HEK293 (cell line): Measurements from ENCODE around the gene CIITA.
A peak's percentile ranks its signal among the peaks of the same experiment; 100 is the strongest.
"Not testable (repeated sequence)": the region's sequence is repeated elsewhere in the genome, so short reads cannot be mapped to it uniquely, and the experiment has no call there.

Experiments
- CTCF ChIA-PET: fragments of 350-600 bp; formaldehyde crosslinking; extraction: SDS; loops from one replicate; lab custom pipeline; 2021; ENCODE audit warnings: antibody characterized with exemption; lab: Yijun Ruan, JAX
- POLR2A ChIA-PET: fragments of 300-600 bp; formaldehyde crosslinking; extraction: SDS; loops from one replicate; lab custom pipeline; 2020; ENCODE audit warnings: antibody characterized with exemption, inconsistent platforms; lab: Yijun Ruan, JAX
- H3K27ac ChIP-seq: fragments of 200-500 bp; sonication (Bioruptor generic); 2 replicates; pipeline ENCODE4 v1.5.1; 2014; ENCODE audit warnings: low read depth, low read length, control low read depth, inconsistent platforms; ENCODE audit errors: extremely low read depth
- H3K36me3 ChIP-seq, 2 experiments: fragments of 200-500 bp in 1 of 2; sonication (Bioruptor generic) in 1 of 2; 1 replicate in 1 of 2; 2 replicates in 1 of 2; pipeline ENCODE4 v1.5.1; 2014 to 2017; ENCODE audit warnings: inconsistent platforms in 2 of 2, low read length in 2 of 2; ENCODE audit not compliant: control insufficient read depth in 2 of 2, insufficient read depth in 1 of 2
- H3K4me1 ChIP-seq: fragments of 200-500 bp; sonication (Bioruptor generic); 2 replicates; pipeline ENCODE4 v1.5.1; 2014; ENCODE audit warnings: mild to moderate bottlenecking, low read length, inconsistent platforms; ENCODE audit not compliant: control insufficient read depth, insufficient read depth
- H3K4me3 ChIP-seq: 2 replicates; pipeline ENCODE4 v1.5.1; 2011; ENCODE audit warnings: low read depth, mild to moderate bottlenecking, control low read depth, low read length, moderate library complexity
- H3K9me3 ChIP-seq: fragments of 200-500 bp; sonication (Bioruptor generic); 2 replicates; pipeline ENCODE4 v1.5.1; 2014; ENCODE audit warnings: low read depth, low read length, inconsistent platforms; ENCODE audit not compliant: control insufficient read depth, insufficient read depth
- HOXA7 ChIP-seq: sonication (generic); formaldehyde crosslinking; IDR thresholded peaks from 2 replicates; pipeline ENCODE4 v1.8.1; 2022; ENCODE audit warnings: missing genetic modification reagents, borderline replicate concordance
- HOXC10 ChIP-seq: sonication (generic); formaldehyde crosslinking; IDR thresholded peaks from 2 replicates; pipeline ENCODE4 v1.8.1; 2023; ENCODE audit warnings: mild to moderate bottlenecking, missing genetic modification reagents
- SP3 ChIP-seq: fragments of 450-650 bp; formaldehyde crosslinking; IDR thresholded peaks from 2 replicates; pipeline ENCODE4 v1.5.1; 2016; ENCODE audit warnings: missing biosample characterization, missing genetic modification characterization
- SP7 ChIP-seq: fragments of 450-650 bp; formaldehyde crosslinking; IDR thresholded peaks from 2 replicates; pipeline ENCODE4 v1.5.1; 2016; ENCODE audit warnings: missing biosample characterization, missing genetic modification characterization
- YY2 ChIP-seq: fragments of 450-650 bp; formaldehyde crosslinking; IDR thresholded peaks from 2 replicates; pipeline ENCODE4 v1.5.1; 2016; ENCODE audit warnings: missing biosample characterization, missing genetic modification characterization
- ZBTB20 ChIP-seq: fragments of 450-650 bp; formaldehyde crosslinking; IDR thresholded peaks from 2 replicates; pipeline ENCODE4 v1.5.1; 2016; ENCODE audit warnings: missing biosample characterization, missing genetic modification characterization
- ZNF202 ChIP-seq: fragments of 450-650 bp; formaldehyde crosslinking; IDR thresholded peaks from 2 replicates; pipeline ENCODE4 v1.5.1; 2016; ENCODE audit warnings: missing biosample characterization, missing genetic modification characterization, borderline replicate concordance
- ZNF221 ChIP-seq: fragments of 450-650 bp; formaldehyde crosslinking; IDR thresholded peaks from 2 replicates; pipeline ENCODE4 v1.5.1; 2017; ENCODE audit warnings: missing biosample characterization, missing genetic modification characterization, borderline replicate concordance
- ZNF24 ChIP-seq: fragments of 450-650 bp; formaldehyde crosslinking; IDR thresholded peaks from 2 replicates; pipeline ENCODE4 v1.5.1; 2016; ENCODE audit warnings: missing biosample characterization, missing genetic modification characterization
- ZNF274 ChIP-seq, 2 experiments: fragments of 200-500 bp in 1 of 2; fragments of 450-650 bp in 1 of 2; sonication (Bioruptor generic) in 1 of 2; formaldehyde crosslinking in 1 of 2; IDR thresholded peaks; 2 replicates each; pipeline versions ENCODE4 v1.5.1 to v1.6.1; 2014 to 2016; ENCODE audit warnings: borderline replicate concordance in 1 of 2, inconsistent platforms in 1 of 2, low read length in 1 of 2, missing biosample characterization in 1 of 2, missing genetic modification characterization in 1 of 2
- ZNF292 ChIP-seq: fragments of 450-650 bp; formaldehyde crosslinking; IDR thresholded peaks from 2 replicates; pipeline ENCODE4 v1.5.1; 2016; ENCODE audit warnings: low read depth, missing biosample characterization, missing genetic modification characterization, borderline replicate concordance
- ZNF324 ChIP-seq: fragments of 450-650 bp; formaldehyde crosslinking; IDR thresholded peaks from 2 replicates; pipeline ENCODE4 v1.5.1; 2016; ENCODE audit warnings: missing biosample characterization, missing genetic modification characterization
- ZNF416 ChIP-seq: fragments of 450-650 bp; formaldehyde crosslinking; IDR thresholded peaks from 2 replicates; pipeline ENCODE4 v1.5.1; 2016; ENCODE audit warnings: missing biosample characterization, missing genetic modification characterization
- ZNF423 ChIP-seq: fragments of 450-650 bp; formaldehyde crosslinking; IDR thresholded peaks from 2 replicates; pipeline ENCODE4 v1.5.1; 2016; ENCODE audit warnings: missing biosample characterization, missing genetic modification characterization
- ZNF530 ChIP-seq: fragments of 450-650 bp; formaldehyde crosslinking; IDR thresholded peaks from 2 replicates; pipeline ENCODE4 v1.5.1; 2016; ENCODE audit warnings: low read depth, missing biosample characterization, missing genetic modification characterization
- ZNF560 ChIP-seq: fragments of 450-650 bp; formaldehyde crosslinking; IDR thresholded peaks from 2 replicates; pipeline ENCODE4 v1.5.1; 2017; ENCODE audit warnings: missing biosample characterization, missing genetic modification characterization, borderline replicate concordance
- ZNF561 ChIP-seq: fragments of 450-650 bp; IDR thresholded peaks from 2 replicates; pipeline ENCODE4 v1.5.1; 2018; ENCODE audit warnings: missing biosample characterization, missing genetic modification characterization, borderline replicate concordance
- ZNF777 ChIP-seq: fragments of 450-650 bp; formaldehyde crosslinking; IDR thresholded peaks from 2 replicates; pipeline ENCODE4 v1.5.1; 2017; ENCODE audit warnings: missing biosample characterization, missing genetic modification characterization, borderline replicate concordance
- ZSCAN16 ChIP-seq: fragments of 450-650 bp; formaldehyde crosslinking; IDR thresholded peaks from 2 replicates; pipeline ENCODE4 v1.5.1; 2016; ENCODE audit warnings: missing biosample characterization, missing genetic modification characterization
- TF ChIP-seq, protein P1 (sequence below): sonication (generic); formaldehyde crosslinking; IDR thresholded peaks from 2 replicates; pipeline ENCODE4 v1.8.1; 2022; ENCODE audit warnings: mild to moderate bottlenecking, moderate library complexity, missing genetic modification reagents
- TF ChIP-seq, protein P2 (sequence below): fragments of 450-650 bp; formaldehyde crosslinking; IDR thresholded peaks from 2 replicates; pipeline ENCODE4 v1.5.1; 2017; ENCODE audit warnings: missing biosample characterization, missing genetic modification characterization
- TF ChIP-seq, protein P3 (sequence below): fragments of 450-650 bp; formaldehyde crosslinking; IDR thresholded peaks from 2 replicates; pipeline ENCODE4 v1.5.1; 2017; ENCODE audit warnings: missing biosample characterization, missing genetic modification characterization
- TF ChIP-seq, protein P4 (sequence below): fragments of 450-650 bp; formaldehyde crosslinking; IDR thresholded peaks from 2 replicates; pipeline ENCODE4 v1.5.1; 2016; ENCODE audit warnings: missing biosample characterization, missing genetic modification characterization
- TF ChIP-seq, protein P5 (sequence below): fragments of 450-650 bp; formaldehyde crosslinking; IDR thresholded peaks from 2 replicates; pipeline ENCODE4 v1.5.1; 2016; ENCODE audit warnings: missing biosample characterization, missing genetic modification characterization, low read depth

CIITA gene

DNA sequence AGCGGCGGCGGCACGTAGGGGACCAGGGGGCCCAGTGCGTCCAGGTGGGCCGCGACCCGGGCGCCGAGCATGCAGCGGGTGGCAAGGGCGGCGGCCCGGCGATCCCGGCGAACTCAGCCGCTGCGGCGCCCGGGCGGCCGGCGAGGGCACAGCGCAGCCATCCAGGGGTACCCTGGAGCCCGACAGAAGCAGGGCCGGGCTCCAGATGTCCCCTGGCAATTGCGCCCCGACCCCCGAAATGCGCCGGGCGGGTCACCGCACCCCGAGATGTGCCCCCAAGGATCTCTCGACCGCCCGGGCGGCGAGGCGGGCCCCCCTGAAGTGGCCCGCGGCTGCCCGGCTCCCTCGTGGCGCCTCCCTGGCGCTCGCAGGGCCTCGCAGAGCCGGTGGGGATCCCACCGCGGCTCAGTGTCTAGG lies 64.9 kb downstream of the CIITA start:
- peaks cover 13% of the 10 kb centered on the region for H3K4me1 ChIP-seq
- H3K27ac ChIP-seq: peak overlapping the region; percentile 50; the same call in 1 of the 2 replicates
- H3K36me3 ChIP-seq: peaks cover 0 to 35% of the 10 kb centered on the region in 2 experiments; a peak in 1 of 3 replicates
- H3K4me3 ChIP-seq: peak overlapping the region; percentile 61
- CTCF ChIA-PET: interaction anchor here (0.6 kb wide), 2 partner anchors 9 to 430 kb away, joined by 3 to 5 read pairs; no protein-coding TSS in a partner anchor
- not testable (repeated sequence) for H3K9me3 ChIP-seq
- POLR2A ChIA-PET: interaction anchor here (0.7 to 1.3 kb wide), 7 partner anchors 9 to 801 kb away, joined by 3 to 13 read pairs (median 6); partner anchors contain the start of genes NUBP1, SOCS1 and TXNDC11
- TF ChIP-seq, protein P1, sequence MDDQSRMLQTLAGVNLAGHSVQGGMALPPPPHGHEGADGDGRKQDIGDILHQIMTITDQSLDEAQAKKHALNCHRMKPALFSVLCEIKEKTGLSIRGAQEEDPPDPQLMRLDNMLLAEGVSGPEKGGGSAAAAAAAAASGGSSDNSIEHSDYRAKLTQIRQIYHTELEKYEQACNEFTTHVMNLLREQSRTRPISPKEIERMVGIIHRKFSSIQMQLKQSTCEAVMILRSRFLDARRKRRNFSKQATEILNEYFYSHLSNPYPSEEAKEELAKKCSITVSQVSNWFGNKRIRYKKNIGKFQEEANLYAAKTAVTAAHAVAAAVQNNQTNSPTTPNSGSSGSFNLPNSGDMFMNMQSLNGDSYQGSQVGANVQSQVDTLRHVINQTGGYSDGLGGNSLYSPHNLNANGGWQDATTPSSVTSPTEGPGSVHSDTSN (CRISPR knock-in tag): 0 out of 2 replicates have a peak, but pooled peaks have one; percentile 27

- peaks cover 0 to 30% of the 10 kb centered on the region in 2 experiments; a peak in 1 of 3 replicates for H3K36me3 ChIP-seq
- H3K4me3 ChIP-seq: peak within 1 kb of the TSS; percentile 61
- peak within 1 kb of the TSS; percentile 64 for H3K27ac ChIP-seq
- H3K9me3 ChIP-seq: no peaks in the 10 kb centered on the region
- H3K4me1 ChIP-seq: peaks cover 13% of the 10 kb centered on the region
- ChIA-PET CTCF (interaction anchor here (0.6 kb wide), 2 partner anchors 10 to 429 kb away, joined by 3 to 5 read pairs; no protein-coding TSS in a partner anchor), POLR2A (interaction anchor here (0.7 to 1.3 kb wide), 7 partner anchors 10 to 800 kb away, joined by 3 to 13 read pairs (median 6); partner anchors contain the start of genes NUBP1, SOCS1 and TXNDC11)
- TF ChIP-seq, protein P2, sequence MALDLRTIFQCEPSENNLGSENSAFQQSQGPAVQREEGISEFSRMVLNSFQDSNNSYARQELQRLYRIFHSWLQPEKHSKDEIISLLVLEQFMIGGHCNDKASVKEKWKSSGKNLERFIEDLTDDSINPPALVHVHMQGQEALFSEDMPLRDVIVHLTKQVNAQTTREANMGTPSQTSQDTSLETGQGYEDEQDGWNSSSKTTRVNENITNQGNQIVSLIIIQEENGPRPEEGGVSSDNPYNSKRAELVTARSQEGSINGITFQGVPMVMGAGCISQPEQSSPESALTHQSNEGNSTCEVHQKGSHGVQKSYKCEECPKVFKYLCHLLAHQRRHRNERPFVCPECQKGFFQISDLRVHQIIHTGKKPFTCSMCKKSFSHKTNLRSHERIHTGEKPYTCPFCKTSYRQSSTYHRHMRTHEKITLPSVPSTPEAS (tag by site-specific recombination): no peak
- TF ChIP-seq ZNF324 (tag by site-specific recombination) (no peak), ZNF24 (tag by site-specific recombination) (no peak), ZNF530 (tag by site-specific recombination) (no peak), ZNF777 (no peak), ZNF561 (tag by site-specific recombination) (no peak), SP7 (tag by site-specific recombination) (0 out of 2 replicates have a peak, but pooled peaks have one; percentile 35), ZNF274 (IDR thresholded peaks at IDR 0.05; ENCODE audit: low read length) (no peak), ZNF274 (tag by site-specific recombination; IDR thresholded peaks at IDR 0.05; ENCODE audit: borderline replicate concordance) (no peak), SP3 (tag by site-specific recombination) (peak; percentile 87), ZNF560 (no peak), ZNF292 (no peak), HOXC10 (CRISPR knock-in tag) (no peak), ZSCAN16 (tag by site-specific recombination) (no peak), ZNF423 (tag by site-specific recombination) (peak; percentile 72; the same call in 1 of the 2 replicates), ZNF221 (tag by site-specific recombination) (no peak), ZNF202 (tag by site-specific recombination) (no peak), YY2 (tag by site-specific recombination) (no peak), HOXA7 (CRISPR knock-in tag) (no peak), ZBTB20 (tag by site-specific recombination) (peak; percentile 65), ZNF416 (tag by site-specific recombination) (no peak)
- TF ChIP-seq, protein P3, sequence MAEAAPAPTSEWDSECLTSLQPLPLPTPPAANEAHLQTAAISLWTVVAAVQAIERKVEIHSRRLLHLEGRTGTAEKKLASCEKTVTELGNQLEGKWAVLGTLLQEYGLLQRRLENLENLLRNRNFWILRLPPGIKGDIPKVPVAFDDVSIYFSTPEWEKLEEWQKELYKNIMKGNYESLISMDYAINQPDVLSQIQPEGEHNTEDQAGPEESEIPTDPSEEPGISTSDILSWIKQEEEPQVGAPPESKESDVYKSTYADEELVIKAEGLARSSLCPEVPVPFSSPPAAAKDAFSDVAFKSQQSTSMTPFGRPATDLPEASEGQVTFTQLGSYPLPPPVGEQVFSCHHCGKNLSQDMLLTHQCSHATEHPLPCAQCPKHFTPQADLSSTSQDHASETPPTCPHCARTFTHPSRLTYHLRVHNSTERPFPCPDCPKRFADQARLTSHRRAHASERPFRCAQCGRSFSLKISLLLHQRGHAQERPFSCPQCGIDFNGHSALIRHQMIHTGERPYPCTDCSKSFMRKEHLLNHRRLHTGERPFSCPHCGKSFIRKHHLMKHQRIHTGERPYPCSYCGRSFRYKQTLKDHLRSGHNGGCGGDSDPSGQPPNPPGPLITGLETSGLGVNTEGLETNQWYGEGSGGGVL (tag by site-specific recombination): peak; percentile 50; the same call in 1 of the 2 replicates
- TF ChIP-seq, protein P4, sequence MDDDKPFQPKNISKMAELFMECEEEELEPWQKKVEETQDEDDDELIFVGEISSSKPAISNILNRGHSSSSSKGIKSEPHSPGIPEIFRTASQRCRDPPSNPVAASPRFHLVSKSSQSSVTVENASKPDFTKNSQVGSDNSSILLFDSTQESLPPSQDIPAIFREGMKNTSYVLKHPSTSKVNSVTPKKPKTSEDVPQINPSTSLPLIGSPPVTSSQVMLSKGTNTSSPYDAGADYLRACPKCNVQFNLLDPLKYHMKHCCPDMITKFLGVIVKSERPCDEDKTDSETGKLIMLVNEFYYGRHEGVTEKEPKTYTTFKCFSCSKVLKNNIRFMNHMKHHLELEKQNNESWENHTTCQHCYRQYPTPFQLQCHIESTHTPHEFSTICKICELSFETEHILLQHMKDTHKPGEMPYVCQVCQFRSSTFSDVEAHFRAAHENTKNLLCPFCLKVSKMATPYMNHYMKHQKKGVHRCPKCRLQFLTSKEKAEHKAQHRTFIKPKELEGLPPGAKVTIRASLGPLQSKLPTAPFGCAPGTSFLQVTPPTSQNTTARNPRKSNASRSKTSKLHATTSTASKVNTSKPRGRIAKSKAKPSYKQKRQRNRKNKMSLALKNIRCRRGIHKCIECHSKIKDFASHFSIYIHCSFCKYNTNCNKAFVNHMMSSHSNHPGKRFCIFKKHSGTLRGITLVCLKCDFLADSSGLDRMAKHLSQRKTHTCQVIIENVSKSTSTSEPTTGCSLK (tag by site-specific recombination): no peak
- TF ChIP-seq, protein P5, sequence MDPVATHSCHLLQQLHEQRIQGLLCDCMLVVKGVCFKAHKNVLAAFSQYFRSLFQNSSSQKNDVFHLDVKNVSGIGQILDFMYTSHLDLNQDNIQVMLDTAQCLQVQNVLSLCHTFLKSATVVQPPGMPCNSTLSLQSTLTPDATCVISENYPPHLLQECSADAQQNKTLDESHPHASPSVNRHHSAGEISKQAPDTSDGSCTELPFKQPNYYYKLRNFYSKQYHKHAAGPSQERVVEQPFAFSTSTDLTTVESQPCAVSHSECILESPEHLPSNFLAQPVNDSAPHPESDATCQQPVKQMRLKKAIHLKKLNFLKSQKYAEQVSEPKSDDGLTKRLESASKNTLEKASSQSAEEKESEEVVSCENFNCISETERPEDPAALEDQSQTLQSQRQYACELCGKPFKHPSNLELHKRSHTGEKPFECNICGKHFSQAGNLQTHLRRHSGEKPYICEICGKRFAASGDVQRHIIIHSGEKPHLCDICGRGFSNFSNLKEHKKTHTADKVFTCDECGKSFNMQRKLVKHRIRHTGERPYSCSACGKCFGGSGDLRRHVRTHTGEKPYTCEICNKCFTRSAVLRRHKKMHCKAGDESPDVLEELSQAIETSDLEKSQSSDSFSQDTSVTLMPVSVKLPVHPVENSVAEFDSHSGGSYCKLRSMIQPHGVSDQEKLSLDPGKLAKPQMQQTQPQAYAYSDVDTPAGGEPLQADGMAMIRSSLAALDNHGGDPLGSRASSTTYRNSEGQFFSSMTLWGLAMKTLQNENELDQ (tag by site-specific recombination): no peak
Observed at GRCh38 chr16:10942352-10943063, 65.5 kb downstream of the CIITA start, which contains the start of gene DEXI. Gene DEXI (minus strand): TSS chr16:10942468. CDS start chr16:10942005, 463 bp downstream.
